ENCODE measurements around the gene PCLO. TPM values are rescaled to one million over a fixed set of nuclear protein-coding genes. Genes with fewer than 3 reads are reported as not detected.

Gene PCLO
- total RNA-seq, 1 donor = 0.36 TPM

DNA sequence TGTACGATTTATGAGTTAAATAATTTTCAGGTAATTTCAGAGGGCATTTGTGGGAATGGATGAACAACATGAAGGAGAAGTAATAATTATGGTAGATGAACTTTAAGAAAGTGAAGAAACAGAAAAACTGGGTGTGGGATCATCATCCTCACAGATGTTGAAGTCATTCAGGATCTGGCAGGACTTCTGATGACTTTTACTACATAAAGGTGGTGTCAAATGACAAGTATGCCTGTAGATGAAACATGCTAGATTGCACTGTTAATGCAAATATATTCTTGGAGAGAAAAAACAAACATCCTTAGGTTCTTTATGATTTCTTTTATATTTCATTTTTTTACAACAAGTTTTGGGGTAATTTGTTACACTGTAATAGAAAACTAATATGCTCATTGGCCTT is 230.2 kb downstream of the PCLO start:
- H3K27ac ChIP-seq (ENCODE audit: low read depth, low read length) = no peak overlapping the region
- no peaks in the 10 kb centered on the region for H3K27me3 ChIP-seq (ENCODE audit: insufficient read depth, low read length)
- H4K20me1 ChIP-seq (ENCODE audit: insufficient read depth, low read length) = no peaks in the 10 kb centered on the region
- no peaks in the 10 kb centered on the region for H3K4me1 ChIP-seq (ENCODE audit: insufficient read depth, low read length)
- no peak overlapping the region for H3K4me2 ChIP-seq (ENCODE audit: insufficient read depth, low read length)
- no peak overlapping the region for H2AFZ ChIP-seq (ENCODE audit: low read length)
- H3K36me3 ChIP-seq (ENCODE audit: insufficient read depth, low read length) = no peaks in the 10 kb centered on the region
- no peaks in the 10 kb centered on the region for H3K79me2 ChIP-seq (ENCODE audit: insufficient read depth, low read length)
- no peaks in the 10 kb centered on the region for H3K9me3 ChIP-seq (ENCODE audit: low read depth, low read length)
- TF ChIP-seq, protein P1, sequence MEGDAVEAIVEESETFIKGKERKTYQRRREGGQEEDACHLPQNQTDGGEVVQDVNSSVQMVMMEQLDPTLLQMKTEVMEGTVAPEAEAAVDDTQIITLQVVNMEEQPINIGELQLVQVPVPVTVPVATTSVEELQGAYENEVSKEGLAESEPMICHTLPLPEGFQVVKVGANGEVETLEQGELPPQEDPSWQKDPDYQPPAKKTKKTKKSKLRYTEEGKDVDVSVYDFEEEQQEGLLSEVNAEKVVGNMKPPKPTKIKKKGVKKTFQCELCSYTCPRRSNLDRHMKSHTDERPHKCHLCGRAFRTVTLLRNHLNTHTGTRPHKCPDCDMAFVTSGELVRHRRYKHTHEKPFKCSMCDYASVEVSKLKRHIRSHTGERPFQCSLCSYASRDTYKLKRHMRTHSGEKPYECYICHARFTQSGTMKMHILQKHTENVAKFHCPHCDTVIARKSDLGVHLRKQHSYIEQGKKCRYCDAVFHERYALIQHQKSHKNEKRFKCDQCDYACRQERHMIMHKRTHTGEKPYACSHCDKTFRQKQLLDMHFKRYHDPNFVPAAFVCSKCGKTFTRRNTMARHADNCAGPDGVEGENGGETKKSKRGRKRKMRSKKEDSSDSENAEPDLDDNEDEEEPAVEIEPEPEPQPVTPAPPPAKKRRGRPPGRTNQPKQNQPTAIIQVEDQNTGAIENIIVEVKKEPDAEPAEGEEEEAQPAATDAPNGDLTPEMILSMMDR (IDR thresholded peaks at IDR 0.05; ENCODE audit: extremely low read depth, low read depth, low read length) = no peak
- no peak overlapping the region for H3K4me3 ChIP-seq (ENCODE audit: insufficient read depth, low read length)
- no peak for DNase-seq (ENCODE audit: insufficient read length, low spot score, missing footprints)

DNA sequence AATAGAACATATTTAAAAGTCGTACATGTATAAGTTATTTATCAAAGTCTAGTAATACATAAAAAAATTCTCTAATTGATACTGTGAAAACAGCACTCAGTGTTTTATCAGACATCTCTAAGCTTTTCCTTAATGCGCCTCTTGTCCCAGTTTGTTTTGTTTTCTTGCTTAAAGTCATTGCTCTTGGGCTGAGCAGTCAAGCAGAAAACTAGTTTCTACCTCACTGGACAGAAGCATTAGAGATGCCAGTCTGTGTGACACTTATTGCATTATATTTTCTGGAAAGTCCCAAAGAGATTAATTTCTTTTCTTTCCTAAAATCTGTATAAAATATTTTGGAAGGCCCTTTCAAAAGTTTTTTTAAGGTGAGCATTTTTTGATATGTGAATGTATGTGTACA is 236.2 kb downstream of the PCLO start:
- H3K4me2 ChIP-seq (ENCODE audit: insufficient read depth, low read length) = no peak overlapping the region
- H3K79me2 ChIP-seq (ENCODE audit: insufficient read depth, low read length) = no peaks in the 10 kb centered on the region
- no peak overlapping the region for H3K27ac ChIP-seq (ENCODE audit: low read depth, low read length)
- H3K4me3 ChIP-seq (ENCODE audit: insufficient read depth, low read length) = no peak overlapping the region
- no peaks in the 10 kb centered on the region for H3K36me3 ChIP-seq (ENCODE audit: insufficient read depth, low read length)
- H3K4me1 ChIP-seq (ENCODE audit: insufficient read depth, low read length) = no peaks in the 10 kb centered on the region
- H3K9me3 ChIP-seq (ENCODE audit: low read depth, low read length) = no peaks in the 10 kb centered on the region
- TF ChIP-seq, protein P1 (IDR thresholded peaks at IDR 0.05; ENCODE audit: extremely low read depth, low read depth, low read length) = no peak
- H3K27me3 ChIP-seq (ENCODE audit: insufficient read depth, low read length) = no peaks in the 10 kb centered on the region
- DNase-seq (ENCODE audit: insufficient read length, low spot score, missing footprints) = no peak
- H2AFZ ChIP-seq (ENCODE audit: low read length) = no peak overlapping the region
- no peaks in the 10 kb centered on the region for H4K20me1 ChIP-seq (ENCODE audit: insufficient read depth, low read length)

DNA sequence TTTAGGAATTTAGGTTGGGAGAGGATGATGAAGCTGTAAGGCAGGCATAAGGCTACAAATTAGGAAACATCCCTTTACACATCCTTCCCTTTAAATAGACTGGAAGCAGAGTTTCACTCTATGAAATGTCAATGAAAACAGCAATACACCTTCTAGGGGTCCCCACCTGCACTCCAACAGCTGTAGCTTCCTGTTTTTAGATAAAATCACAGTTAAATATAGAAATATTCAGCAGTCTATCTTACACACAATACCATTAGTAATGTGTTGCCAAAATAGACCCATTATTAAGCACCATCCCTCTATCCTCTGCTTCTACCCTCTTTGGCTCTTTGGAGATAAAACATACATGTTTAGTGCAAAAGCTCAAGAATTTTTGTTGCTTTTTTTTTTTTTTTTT is 237.4 kb downstream of the PCLO start:
- no peak overlapping the region for H2AFZ ChIP-seq (ENCODE audit: low read length)
- H3K4me1 ChIP-seq (ENCODE audit: insufficient read depth, low read length) = no peaks in the 10 kb centered on the region
- no peaks in the 10 kb centered on the region for H3K79me2 ChIP-seq (ENCODE audit: insufficient read depth, low read length)
- no peaks in the 10 kb centered on the region for H3K36me3 ChIP-seq (ENCODE audit: insufficient read depth, low read length)
- no peaks in the 10 kb centered on the region for H4K20me1 ChIP-seq (ENCODE audit: insufficient read depth, low read length)
- H3K4me3 ChIP-seq (ENCODE audit: insufficient read depth, low read length) = no peak overlapping the region
- no peak overlapping the region for H3K27ac ChIP-seq (ENCODE audit: low read depth, low read length)
- TF ChIP-seq, protein P1 (IDR thresholded peaks at IDR 0.05; ENCODE audit: extremely low read depth, low read depth, low read length) = no peak
- H3K27me3 ChIP-seq (ENCODE audit: insufficient read depth, low read length) = no peaks in the 10 kb centered on the region
- no peaks in the 10 kb centered on the region for H3K9me3 ChIP-seq (ENCODE audit: low read depth, low read length)
- no peak for DNase-seq (ENCODE audit: insufficient read length, low spot score, missing footprints)
- H3K4me2 ChIP-seq (ENCODE audit: insufficient read depth, low read length) = no peak overlapping the region

GRCh38 chr7:82906502-82906901 is 256.2 kb downstream of the PCLO start:
- no peak overlapping the region for H3K4me3 ChIP-seq (ENCODE audit: insufficient read depth, low read length)
- H3K27me3 ChIP-seq (ENCODE audit: insufficient read depth, low read length) = no peaks in the 10 kb centered on the region
- H3K4me2 ChIP-seq (ENCODE audit: insufficient read depth, low read length) = no peak overlapping the region
- no peak overlapping the region for H2AFZ ChIP-seq (ENCODE audit: low read length)
- H4K20me1 ChIP-seq (ENCODE audit: insufficient read depth, low read length) = no peaks in the 10 kb centered on the region
- H3K27ac ChIP-seq (ENCODE audit: low read depth, low read length) = no peak overlapping the region
- TF ChIP-seq, protein P1 (IDR thresholded peaks at IDR 0.05; ENCODE audit: extremely low read depth, low read depth, low read length) = no peak
- no peaks in the 10 kb centered on the region for H3K4me1 ChIP-seq (ENCODE audit: insufficient read depth, low read length)
- H3K79me2 ChIP-seq (ENCODE audit: insufficient read depth, low read length) = no peaks in the 10 kb centered on the region
- no peaks in the 10 kb centered on the region for H3K9me3 ChIP-seq (ENCODE audit: low read depth, low read length)
- DNase-seq (ENCODE audit: insufficient read length, low spot score, missing footprints) = no peak
- no peaks in the 10 kb centered on the region for H3K36me3 ChIP-seq (ENCODE audit: insufficient read depth, low read length)

All from osteoblast (primary cell).